Endodermal cell (in vitro differentiated cells): ENCODE data around the gene GSTM1. TPM values are rescaled to one million over a fixed set of nuclear protein-coding genes. Genes with fewer than 3 reads are reported as not detected.
A peak's percentile ranks its signal among the peaks of the same experiment; 100 is the strongest.

Source experiments
- DNase-seq: peaks from one replicate; pipeline ENCODE4 v3.0.0-alpha.2; 2017
- H3K27ac ChIP-seq: 2 replicates; pipeline ENCODE4 v1.5.1; 2013; ENCODE audit warnings: mild to moderate bottlenecking, low read depth, low read length, moderate library complexity
- H3K27me3 ChIP-seq: 2 replicates; pipeline ENCODE4 v1.6.1; 2013; ENCODE audit warnings: mild to moderate bottlenecking, low read length, moderate library complexity; ENCODE audit not compliant: insufficient read depth, control insufficient read depth, poor library complexity, severe bottlenecking
- H3K36me3 ChIP-seq: 2 replicates; pipeline ENCODE4 v1.7.0; 2013; ENCODE audit warnings: mild to moderate bottlenecking, low read length, moderate library complexity; ENCODE audit not compliant: control insufficient read depth, insufficient read depth
- H3K4me1 ChIP-seq: one replicate; pipeline ENCODE4 v1.7.0; 2013; ENCODE audit warnings: low read length; ENCODE audit not compliant: control insufficient read depth, insufficient read depth
- H3K4me3 ChIP-seq: 2 replicates; pipeline ENCODE4 v1.5.1; 2013; ENCODE audit warnings: mild to moderate bottlenecking, low read length, moderate library complexity
- H3K9ac ChIP-seq: 2 replicates; pipeline ENCODE4 v1.6.1; 2013; ENCODE audit warnings: mild to moderate bottlenecking, low read length, moderate library complexity; ENCODE audit not compliant: poor library complexity, severe bottlenecking; ENCODE audit errors: extremely low read depth
- H3K9me3 ChIP-seq: 2 replicates; pipeline ENCODE4 v1.6.1; 2013; ENCODE audit warnings: mild to moderate bottlenecking, low read length, moderate library complexity; ENCODE audit not compliant: control insufficient read depth
- H3K27ac Mint-ChIP-seq: 2 replicates; pipeline ENCODE4 v1.8.0; 2020; ENCODE audit warnings: mixed read lengths
- H3K27me3 Mint-ChIP-seq: 2 replicates; pipeline ENCODE4 v1.8.0; 2021; ENCODE audit warnings: mild to moderate bottlenecking, mixed read lengths; ENCODE audit not compliant: insufficient read depth
- H3K36me3 Mint-ChIP-seq: 2 replicates; pipeline ENCODE4 v1.8.0; 2020; ENCODE audit warnings: low read depth, mixed read lengths
- H3K4me1 Mint-ChIP-seq: 2 replicates; pipeline ENCODE4 v1.8.0; 2020; ENCODE audit warnings: mixed read lengths
- H3K4me3 Mint-ChIP-seq: 2 replicates; pipeline ENCODE4 v1.8.0; 2020; ENCODE audit warnings: mild to moderate bottlenecking, moderate library complexity, mixed read lengths
- H3K9me3 Mint-ChIP-seq: 2 replicates; pipeline ENCODE4 v1.8.0; 2020; ENCODE audit warnings: mild to moderate bottlenecking, mixed read lengths
- CTCF ChIP-seq: fragments of 200-600 bp; sonication (generic); conservative IDR thresholded peaks from 2 replicates; pipeline ENCODE4 v1.5.0; 2021; ENCODE audit warnings: antibody characterized with exemption, mild to moderate bottlenecking
- WGBS, 2 experiments: methylation state at CpG; one replicate each; pipeline versions ENCODE4 v1.1.5 to v1.1.7; 2013; ENCODE audit warnings: missing lambda C conversion rate in 2 of 2, mixed read lengths in 1 of 2; ENCODE audit not compliant: insufficient coverage in 1 of 2, insufficient read length in 1 of 2; 5-methylcytosine and 5-hydroxymethylcytosine counted together
- total RNA-seq, 2 donors: library from RNA; stranded (reverse); fragmentation: NEBNext Ultra II Directional in 1 of 2; extraction: Animal tissue kit (Norgen Biotek cat#: 25700) in 1 of 2; gene quantifications; 2 replicates in 1 of 2; 3 replicates in 1 of 2; pipeline ENCODE4 v1.2.1, GENCODE V29; 2021

Gene GSTM1
- total RNA-seq, 2 donors from 2014 or later, result 23.0 to 65.6 TPM

GRCh38 chr1:109642626-109643025 lies 45.0 kb upstream of the GSTM1 start:
- TF ChIP-seq CTCF, result no peak
- H3K9me3 ChIP-seq, result peaks cover 3% of the 10 kb centered on the region
- 71 to 79% methylated on average over 1 to 2 of the region's 3 CpGs for WGBS, 2 experiments
- Mint-ChIP-seq H3K4me1 (peaks cover 13% of the 10 kb centered on the region), H3K27ac (no peak overlapping the region), H3K4me3 (no peak overlapping the region), H3K9me3 (peaks cover 6% of the 10 kb centered on the region), H3K27me3 (peaks cover 16% of the 10 kb centered on the region), H3K36me3 (no peaks in the 10 kb centered on the region)
- DNase-seq, result no peak
- H3K4me1 ChIP-seq, result no peaks in the 10 kb centered on the region
- no peak overlapping the region for H3K9ac ChIP-seq
- peaks cover 5% of the 10 kb centered on the region for H3K27me3 ChIP-seq
- H3K36me3 ChIP-seq, result no peaks in the 10 kb centered on the region
- H3K27ac ChIP-seq, result no peak overlapping the region
- no peak overlapping the region for H3K4me3 ChIP-seq

GRCh38 chr1:109643385-109644230 lies 44.0 kb upstream of the GSTM1 start:
- Mint-ChIP-seq H3K27ac (no peak overlapping the region), H3K36me3 (no peaks in the 10 kb centered on the region), H3K9me3 (peaks cover 6% of the 10 kb centered on the region), H3K27me3 (peaks cover 16% of the 10 kb centered on the region), H3K4me3 (no peak overlapping the region), H3K4me1 (peaks cover 13% of the 10 kb centered on the region)
- DNase-seq, result peak; percentile 97
- WGBS, 2 experiments, result 48 to 69% methylated on average over 15 to 32 of the region's 32 CpGs
- H3K4me3 ChIP-seq, result no peak overlapping the region
- H3K9ac ChIP-seq, result no peak overlapping the region
- no peaks in the 10 kb centered on the region for H3K36me3 ChIP-seq
- TF ChIP-seq CTCF, result peak; percentile 97
- H3K9me3 ChIP-seq, result peaks cover 3% of the 10 kb centered on the region
- H3K27ac ChIP-seq, result no peak overlapping the region
- no peaks in the 10 kb centered on the region for H3K4me1 ChIP-seq
- peaks cover 5% of the 10 kb centered on the region for H3K27me3 ChIP-seq

- Mint-ChIP-seq H3K9me3 (peaks cover 6% of the 10 kb centered on the region), H3K4me1 (peaks cover 5% of the 10 kb centered on the region), H3K27ac (no peak overlapping the region), H3K4me3 (no peak overlapping the region), H3K36me3 (no peaks in the 10 kb centered on the region), H3K27me3 (peaks cover 16% of the 10 kb centered on the region)
- 93 to 100% methylated on average over 3 to 10 of the region's 10 CpGs for WGBS, 2 experiments
- H3K9ac ChIP-seq, result no peak overlapping the region
- DNase-seq, result no peak
- peaks cover 3% of the 10 kb centered on the region for H3K9me3 ChIP-seq
- no peak overlapping the region for H3K27ac ChIP-seq
- H3K27me3 ChIP-seq, result peaks cover 5% of the 10 kb centered on the region
- no peak overlapping the region for H3K4me3 ChIP-seq
- H3K4me1 ChIP-seq, result no peaks in the 10 kb centered on the region
- no peaks in the 10 kb centered on the region for H3K36me3 ChIP-seq
- TF ChIP-seq CTCF, result no peak
Observed at GRCh38 chr1:109644670-109645069, 42.9 kb upstream of the GSTM1 start.
